ENCODE data around the gene PANX2. TPM values are rescaled to one million over a fixed set of nuclear protein-coding genes. Genes with fewer than 3 reads are reported as not detected.

The PANX2 gene
- total and polyA plus RNA-seq, 2 of the 13 experiments (the other 11 are each of a cell fraction or from before 2014, with no cell fraction given), result 0.15 to 1.1 TPM

- peak; percentile 88 for TF ChIP-seq PBX2 (CRISPR knock-in tag; IDR thresholded peaks at IDR 0.05)
- no peak; the same call in 1 of the 2 replicates for TF ChIP-seq ZBTB3 (CRISPR knock-in tag; IDR thresholded peaks at IDR 0.05; ENCODE audit: borderline replicate concordance, low read depth)
- TF ChIP-seq MXD1 (CRISPR knock-in tag; IDR thresholded peaks at IDR 0.05), result no peak
- no peak for TF ChIP-seq ZNF407 (CRISPR knock-in tag; IDR thresholded peaks at IDR 0.05; ENCODE audit: not compliant biosample characterization)
- no peak for TF ChIP-seq NFIB (CRISPR knock-in tag; IDR thresholded peaks at IDR 0.05; ENCODE audit: borderline replicate concordance)
- TF ChIP-seq BCL3 (CRISPR knock-in tag; IDR thresholded peaks at IDR 0.05), result 0 out of 2 replicates have a peak, but pooled peaks have one; percentile 13
- no peak for TF ChIP-seq GLI4 (CRISPR knock-in tag; IDR thresholded peaks at IDR 0.05; ENCODE audit: borderline replicate concordance)
- no peak for TF ChIP-seq ZBTB1 (CRISPR knock-in tag; IDR thresholded peaks at IDR 0.05; ENCODE audit: borderline replicate concordance)
- no peak for TF ChIP-seq MAFF (IDR thresholded peaks at IDR 0.05; ENCODE audit: low read depth, low read length)
- no peak for TF ChIP-seq ZHX1 (CRISPR knock-in tag; IDR thresholded peaks at IDR 0.05; ENCODE audit: low read depth)
- TF ChIP-seq NFYC (CRISPR knock-in tag; IDR thresholded peaks at IDR 0.05), result peak; percentile 93
- no peak for TF ChIP-seq SNAI1 (CRISPR knock-in tag; IDR thresholded peaks at IDR 0.05; ENCODE audit: borderline replicate concordance)
- TF ChIP-seq ZNF343 (CRISPR knock-in tag; IDR thresholded peaks at IDR 0.05), result 0 out of 2 replicates have a peak, but pooled peaks have one; percentile 24
- no peak for TF ChIP-seq REL (CRISPR knock-in tag; conservative IDR thresholded peaks at IDR 0.05)
These were observed 30.1 kb downstream of the PANX2 start, which contains the start of gene SELENOO (continued) for GRCh38 chr22:50200461-50201190.

All from HepG2 (cell line).